Fibroblast of skin of right biceps (primary cell): Measurements from ENCODE around the gene CAST.
"Not testable (repeated sequence)": the region's sequence is repeated elsewhere in the genome, so short reads cannot be mapped to it uniquely, and the experiment has no call there.

Experiments
- DNase-seq: peaks from one replicate; pipeline ENCODE4 v3.0.0-alpha.2; 2013

The CAST gene

DNA sequence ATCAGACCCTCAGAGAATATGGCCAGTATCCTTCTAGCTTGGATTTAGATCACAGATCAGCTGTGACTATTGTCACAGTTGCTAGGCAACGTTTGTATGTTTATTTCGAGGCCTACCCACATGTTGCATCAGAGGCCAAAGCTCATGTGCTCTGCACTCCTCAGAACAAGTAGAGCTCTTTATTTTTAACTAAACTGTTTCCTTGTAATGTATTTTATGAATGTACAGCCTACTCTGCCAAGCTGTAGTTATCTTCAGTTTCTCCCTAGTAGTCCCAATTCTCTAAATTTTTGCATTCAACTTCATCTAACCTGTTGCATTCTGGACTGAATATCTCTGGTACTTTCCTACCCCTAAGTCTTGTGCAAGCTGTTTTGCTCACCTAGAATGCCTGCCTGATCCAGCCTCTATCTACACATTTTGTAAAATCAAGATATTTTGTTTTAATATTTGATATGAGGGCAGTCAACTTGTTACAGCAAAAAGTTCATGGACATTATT, 52.8 kb downstream of the CAST start:
- peak; percentile 68 for DNase-seq

GRCh38 chr5:96716007-96716406, 53.8 kb downstream of the CAST start:
- no peak for DNase-seq

GRCh38 chr5:96716716-96717115, 54.5 kb downstream of the CAST start:
- no peak for DNase-seq

DNA sequence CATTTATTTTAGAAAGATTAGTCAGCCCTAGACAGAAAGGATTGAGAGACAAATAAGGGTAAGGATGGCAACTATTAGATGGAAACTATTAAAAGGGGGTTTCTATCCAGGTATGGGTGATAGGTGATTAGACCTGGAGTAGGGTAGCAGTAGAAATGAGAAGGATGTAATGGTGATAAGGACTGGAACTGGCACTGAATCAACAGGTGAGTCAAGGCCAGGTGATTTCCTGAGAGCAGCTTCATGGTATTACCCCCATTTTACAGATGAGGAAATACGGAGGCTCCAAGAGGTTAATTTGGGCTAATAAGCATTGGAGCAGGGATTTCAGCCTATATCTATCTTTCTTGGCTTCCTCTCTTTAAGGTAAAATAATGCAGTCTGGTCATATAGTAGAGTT, 55.7 kb downstream of the CAST start:
- no peak for DNase-seq

GRCh38 chr5:96718635-96719077, 56.5 kb downstream of the CAST start:
- no peak for DNase-seq

GRCh38 chr5:96720408-96720807, 58.2 kb downstream of the CAST start:
- no peak for DNase-seq

DNA sequence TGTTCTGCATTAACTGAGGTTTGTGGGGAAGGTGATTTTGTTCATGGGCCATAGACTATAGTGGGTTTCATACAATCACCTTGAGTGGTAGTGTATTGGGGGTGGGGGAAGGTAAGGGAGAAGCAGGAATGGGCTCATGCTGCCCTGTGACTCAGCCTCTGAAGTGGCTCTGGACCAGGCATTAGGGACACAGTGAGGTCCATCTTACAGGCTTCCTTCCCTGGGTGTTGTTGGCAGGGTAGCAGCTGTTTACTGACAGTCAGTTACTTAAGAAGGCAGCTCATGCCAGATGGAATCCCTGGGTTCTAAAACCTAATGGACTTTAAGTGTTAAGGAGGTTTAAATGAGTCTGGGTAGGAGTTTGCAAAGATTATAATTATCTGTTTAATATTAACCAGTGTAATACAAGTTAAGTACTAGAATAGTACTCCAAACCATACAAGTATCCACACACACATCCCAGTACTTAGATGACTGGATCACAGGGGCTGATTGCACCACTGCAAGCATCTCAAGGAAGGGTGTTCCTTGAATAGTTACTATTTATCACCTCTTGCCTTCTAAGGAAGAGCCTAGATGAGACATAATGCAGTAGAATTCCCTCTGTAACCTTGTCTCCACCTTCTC, 59.3 kb downstream of the CAST start:
- no peak for DNase-seq

DNA sequence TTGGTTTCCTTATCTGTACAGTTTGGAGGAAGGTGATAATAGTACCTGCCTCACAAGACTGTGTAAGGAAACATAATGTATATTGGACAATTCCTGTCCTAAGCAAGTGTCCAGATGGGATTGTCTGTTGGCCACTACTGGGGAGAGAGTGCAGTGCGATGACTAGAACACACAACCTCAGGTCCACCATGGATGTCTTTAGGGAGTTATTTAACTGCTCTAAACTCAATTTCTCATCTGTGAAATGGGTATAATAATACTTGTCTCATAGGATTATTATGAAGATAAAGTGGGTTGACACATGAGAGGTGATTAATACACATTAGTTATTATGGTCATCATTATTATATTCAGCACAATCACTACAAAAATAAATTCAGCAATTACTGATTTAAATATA, 63.1 kb downstream of the CAST start:
- no peak for DNase-seq

DNA sequence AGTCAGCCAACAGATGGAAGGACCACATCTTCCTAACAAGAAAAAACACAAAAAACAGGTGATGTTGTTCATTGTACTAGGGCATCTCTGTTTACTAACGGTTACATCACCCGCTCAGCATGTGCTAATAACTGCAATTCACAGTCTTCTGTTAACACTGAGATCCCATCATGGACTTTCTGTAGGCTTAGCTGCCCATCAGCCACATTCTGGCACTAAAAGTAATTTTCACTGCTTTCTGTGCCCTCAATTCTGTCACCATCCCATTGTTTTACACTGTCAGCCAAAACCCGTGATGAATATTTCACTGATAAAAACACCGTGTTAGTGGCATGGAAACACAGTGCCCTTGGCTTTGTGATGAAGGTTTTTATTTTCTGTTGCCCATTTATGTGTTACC, 64.6 kb downstream of the CAST start:
- no peak for DNase-seq

DNA sequence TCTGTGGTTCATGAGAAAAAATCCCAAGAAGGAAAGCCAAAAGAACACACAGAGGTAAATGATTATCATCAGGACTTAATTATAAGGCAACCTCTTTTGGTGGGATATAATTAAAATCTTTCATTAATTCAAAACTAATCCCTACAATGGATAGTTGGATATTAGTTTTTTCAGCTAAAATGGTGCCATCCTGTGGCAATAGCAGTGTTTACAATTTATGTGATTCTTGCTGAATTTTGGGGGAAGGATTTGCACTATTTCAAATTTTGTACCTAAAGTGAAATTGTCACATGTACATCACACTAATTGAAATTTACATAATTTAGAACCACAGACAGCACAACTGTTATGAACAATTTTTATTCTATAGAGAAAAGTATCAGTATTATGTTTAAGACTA, 67.0 kb downstream of the CAST start:
- DNase-seq = no peak

DNA sequence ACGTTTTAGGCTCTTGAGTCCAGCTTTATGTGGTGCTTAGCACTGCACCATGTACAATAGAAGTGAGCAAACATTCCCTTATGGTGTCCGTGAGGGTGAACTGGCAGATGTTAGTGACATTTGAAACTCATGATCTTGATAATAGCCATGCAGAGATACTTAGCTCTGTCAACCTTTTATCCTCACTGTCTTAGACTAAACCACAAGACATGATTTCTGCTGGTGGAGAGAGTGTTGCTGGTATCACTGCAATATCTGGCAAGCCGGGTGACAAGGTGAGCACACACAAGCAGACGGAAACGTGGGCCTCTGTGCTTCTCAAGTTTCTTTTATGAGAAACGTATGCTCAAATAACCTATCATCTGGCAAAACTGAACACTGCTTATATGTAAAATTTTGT, 68.4 kb downstream of the CAST start:
- no peak for DNase-seq

DNA sequence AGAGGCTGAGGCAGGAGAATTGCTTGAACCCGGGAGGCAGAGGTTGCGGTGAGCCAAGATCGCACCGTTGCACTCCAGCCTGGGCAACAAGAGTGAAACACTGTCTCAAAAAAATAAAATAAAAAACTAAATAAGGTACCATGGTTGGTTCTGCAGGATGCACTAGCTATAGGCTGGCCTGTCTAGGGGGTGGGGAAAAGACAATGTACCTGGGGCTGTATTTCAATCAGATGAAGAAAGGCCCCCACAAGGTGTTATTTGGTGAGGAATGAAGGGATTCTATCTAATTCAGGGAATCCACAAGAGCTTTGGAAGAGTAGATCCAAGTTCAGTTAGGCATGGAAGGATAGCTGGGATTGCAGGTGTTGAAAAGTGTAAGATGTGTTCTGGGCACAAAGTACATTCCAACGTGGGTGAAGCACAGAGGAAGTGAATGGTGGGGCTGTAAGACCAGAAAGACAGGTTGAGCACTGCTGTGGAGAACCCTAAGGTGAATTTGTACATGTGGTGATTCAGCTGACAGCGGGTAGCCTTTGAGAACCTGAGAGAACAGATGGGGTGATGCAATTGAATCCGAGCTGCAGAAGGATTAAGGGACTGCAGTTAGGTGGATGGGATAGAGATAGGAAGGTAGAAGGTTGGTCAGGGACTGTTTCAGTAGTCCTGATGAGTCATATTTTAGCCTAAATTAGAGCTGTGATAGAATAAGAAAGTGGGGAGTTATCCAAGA, 71.8 kb downstream of the CAST start:
- DNase-seq = no peak

- peak; percentile 86 for DNase-seq
Observed at GRCh38 chr5:96734871-96735325, 72.7 kb downstream of the CAST start.

- DNase-seq = no peak
Observed at GRCh38 chr5:96736937-96737336, 74.8 kb downstream of the CAST start.

- no peak for DNase-seq
Observed at GRCh38 chr5:96741106-96741505, 78.9 kb downstream of the CAST start.

DNA sequence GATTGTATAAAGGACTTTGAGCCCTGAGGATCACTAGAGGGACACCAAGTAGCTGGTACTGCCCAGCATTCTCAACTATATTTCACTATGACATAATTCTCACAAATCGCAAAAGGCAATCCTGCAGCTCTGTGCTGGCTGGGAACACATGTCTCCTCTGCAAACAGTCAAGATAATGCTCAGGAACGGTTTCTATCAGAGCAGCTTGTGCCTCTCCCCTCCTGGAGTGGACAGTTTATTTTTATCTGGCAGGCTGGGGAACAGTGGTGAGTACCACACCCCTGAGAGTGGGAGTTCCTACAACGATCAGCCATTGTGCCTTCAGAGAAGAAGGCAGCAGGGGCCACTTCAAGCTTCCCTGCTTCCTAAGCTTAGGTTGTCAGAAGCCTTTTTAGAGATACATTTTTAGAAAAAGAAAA, 79.7 kb downstream of the CAST start:
- DNase-seq = no peak

DNA sequence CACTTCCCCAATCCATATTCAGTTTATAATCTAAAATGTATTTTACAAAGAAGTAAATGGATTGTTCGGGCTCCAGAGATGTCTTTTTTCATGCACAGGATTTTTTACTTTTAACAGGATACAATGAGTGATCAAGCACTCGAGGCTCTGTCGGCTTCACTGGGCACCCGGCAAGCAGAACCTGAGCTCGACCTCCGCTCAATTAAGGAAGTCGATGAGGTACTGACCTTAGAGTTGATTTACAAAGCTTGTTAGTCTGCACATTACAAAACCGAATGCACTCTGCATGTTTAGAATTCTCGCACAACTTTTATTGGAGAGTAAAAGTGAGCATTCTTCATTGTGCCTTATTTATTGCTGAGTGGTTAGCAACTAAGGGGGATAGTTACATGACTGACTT, 80.4 kb downstream of the CAST start:
- no peak for DNase-seq

- DNase-seq = peak; percentile 52
Observed at GRCh38 chr5:96743065-96743768, 81.0 kb downstream of the CAST start.

DNA sequence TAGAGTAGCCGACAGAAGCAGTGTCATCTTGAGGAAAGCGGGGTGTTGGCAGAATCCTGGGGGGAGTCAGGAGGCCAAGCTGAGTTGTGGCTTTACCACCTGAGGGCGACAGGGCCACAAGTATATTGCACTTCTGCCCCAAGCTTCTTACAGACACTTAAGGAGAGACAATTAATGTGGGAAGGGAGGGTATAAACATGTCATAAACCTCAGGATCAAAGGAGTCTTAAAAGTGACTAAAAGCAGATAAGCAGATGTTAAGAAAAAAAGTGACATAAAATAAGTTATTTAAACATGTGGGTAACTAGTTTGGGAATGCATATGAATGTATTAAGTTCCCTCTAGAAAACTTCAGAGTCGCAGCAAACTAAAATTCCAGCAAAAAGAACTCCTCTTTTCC, 81.6 kb downstream of the CAST start:
- DNase-seq = no peak

- DNase-seq = not testable (repeated sequence)
Observed at GRCh38 chr5:96744218-96744617, 82.0 kb downstream of the CAST start.

- no peak for DNase-seq
Observed at GRCh38 chr5:96745025-96745424, 82.8 kb downstream of the CAST start.

DNA sequence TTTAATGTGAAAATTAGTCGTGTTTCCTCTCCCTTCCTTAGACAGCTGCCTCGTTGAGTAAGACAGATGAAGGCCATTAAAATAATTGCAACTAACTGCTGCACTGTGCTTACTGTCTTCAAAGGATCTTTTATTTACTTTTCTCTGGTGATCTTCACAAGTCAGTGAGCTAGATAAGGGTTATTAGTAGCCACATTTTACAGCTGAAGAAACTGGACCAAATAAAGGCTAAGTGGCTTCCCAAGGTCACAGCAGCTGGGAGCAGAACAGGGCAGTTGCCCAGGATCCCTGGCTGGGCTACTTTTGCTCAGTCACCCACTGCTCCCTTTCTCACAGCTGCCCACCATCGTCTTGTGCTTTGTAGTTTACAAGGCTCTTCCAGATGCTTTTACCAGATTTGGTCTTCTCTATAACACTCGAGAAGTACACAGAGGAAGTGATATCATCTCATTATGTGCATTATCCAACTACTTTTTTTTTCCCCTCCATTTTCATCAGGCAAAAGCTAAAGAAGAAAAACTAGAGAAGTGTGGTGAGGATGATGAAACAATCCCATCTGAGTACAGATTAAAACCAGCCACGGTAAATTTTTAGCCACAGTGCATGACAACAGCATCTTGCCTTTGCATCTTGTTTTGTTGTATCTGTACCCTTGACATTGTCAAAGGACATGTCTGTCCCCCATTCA, 83.8 kb downstream of the CAST start:
- DNase-seq = peak; percentile 25

DNA sequence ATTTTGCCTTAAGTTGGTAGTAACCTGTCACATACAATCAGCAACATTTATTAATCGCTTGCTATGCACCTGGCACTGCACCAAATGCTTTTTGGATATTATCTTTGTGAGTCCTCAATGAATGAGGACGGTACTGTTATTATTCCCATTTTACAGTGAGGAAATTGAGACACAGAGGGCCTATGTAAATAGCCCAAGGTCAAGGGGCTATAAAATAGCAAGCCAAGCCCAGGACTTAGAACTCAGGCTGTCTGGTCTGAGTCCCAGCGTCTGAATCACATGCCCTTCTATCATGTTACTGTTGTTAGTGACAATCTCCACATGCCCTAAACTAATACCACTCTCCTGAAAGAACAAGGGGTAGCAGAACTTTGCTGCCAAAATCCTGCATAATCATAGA, 85.5 kb downstream of the CAST start:
- DNase-seq = no peak
